ENCODE measurements around the gene CCNI. TPM values are rescaled to one million over a fixed set of nuclear protein-coding genes. Genes with fewer than 3 reads are reported as not detected.

The CCNI gene
- 297 and 368 TPM in 2 replicates for total RNA-seq (2022)
- Bru-seq, nascent RNA: percentile 96 among the genes with signal in this experiment
- percentile 97 among the genes with signal in this experiment for BruChase-seq, experiment 1, labeled RNA remaining after a 6-hour chase
- BruChase-seq, experiment 2, labeled RNA remaining after a 2-hour chase: percentile 96 among the genes with signal in this experiment
- long read RNA-seq, transcript CCNI-201 (7 exons, 2,772 nt): major isoform, 277 of 336 reads
- long read RNA-seq, partial matches to known transcripts: 20 of 336 reads
- long read RNA-seq, other reads (novel, unspliced or antisense): 39 of 336 reads

- ChIA-PET CTCF (interaction anchor here (0.5 to 1.2 kb wide), 5 partner anchors 9 to 436 kb away, joined by 3 to 9 read pairs (median 4); no protein-coding TSS in a partner anchor), POLR2A (interaction anchor here (0.6 to 11.3 kb wide), 22 partner anchors 10 to 928 kb away, joined by 3 to 223 read pairs (median 5); partner anchors contain the start of genes CCNG2 and NUP54)
- Mint-ChIP-seq H3K36me3 (ENCODE audit: insufficient read depth, unreplicated experiment) (peaks cover 11% of the 10 kb centered on the region), H3K27ac (ENCODE audit: low read depth, unreplicated experiment) (no peak within 1 kb of the TSS), H3K27me3 (ENCODE audit: insufficient read depth, unreplicated experiment) (no peaks in the 10 kb centered on the region), H3K4me3 (ENCODE audit: unreplicated experiment) (no peak within 1 kb of the TSS), H3K4me1 (ENCODE audit: insufficient read depth, unreplicated experiment) (peaks cover 13% of the 10 kb centered on the region), H3K9me3 (ENCODE audit: unreplicated experiment) (no peaks in the 10 kb centered on the region)
- DNase-seq (ENCODE audit: unreplicated experiment): peak; percentile 95
- BruUV-seq (replicated peaks): TSS peak; percentile 71
- intact Hi-C loops (cut with micrococcal nuclease): loop anchor here (2.0 kb wide), 1 partner anchor 81 kb away; the partner anchor contains the start of gene CCNG2
- TF ChIP-seq CTCF (IDR thresholded peaks at IDR 0.05; ENCODE audit: unreplicated experiment): no peak
Measured at GRCh38 chr4:77075869-77076799, at the start of gene CCNI. Gene CCNI (minus strand): TSS chr4:77075989. CDS start chr4:77066362, 9,627 bp downstream.

GRCh38 chr4:77124576-77124975 lies 48.8 kb upstream of the CCNI start:
- CTCF ChIA-PET: no interaction called here
- H3K4me1 Mint-ChIP-seq (ENCODE audit: insufficient read depth, unreplicated experiment): no peaks in the 10 kb centered on the region
- no peaks in the 10 kb centered on the region for H3K36me3 Mint-ChIP-seq (ENCODE audit: insufficient read depth, unreplicated experiment)
- TF ChIP-seq CTCF (IDR thresholded peaks at IDR 0.05; ENCODE audit: unreplicated experiment): no peak
- DNase-seq (ENCODE audit: unreplicated experiment): no peak
- H3K9me3 Mint-ChIP-seq (ENCODE audit: unreplicated experiment): no peaks in the 10 kb centered on the region
- POLR2A ChIA-PET: interaction anchor here (1.1 to 2.4 kb wide), 3 partner anchors 23 to 36 kb away, joined by 3 to 7 read pairs (median 3); no protein-coding TSS in a partner anchor
- intact Hi-C loops (cut with micrococcal nuclease): no loop called here
- no peak overlapping the region for H3K27ac Mint-ChIP-seq (ENCODE audit: low read depth, unreplicated experiment)
- BruUV-seq (replicated peaks): no TSS peak
- no peak overlapping the region for H3K4me3 Mint-ChIP-seq (ENCODE audit: unreplicated experiment)
- H3K27me3 Mint-ChIP-seq (ENCODE audit: insufficient read depth, unreplicated experiment): no peaks in the 10 kb centered on the region

- intact Hi-C loops (cut with micrococcal nuclease): no loop called here
- POLR2A ChIA-PET: interaction anchor here (1.1 kb wide), 1 partner anchor 14 kb away, joined by 3 read pairs; no protein-coding TSS in a partner anchor
- no peak for DNase-seq (ENCODE audit: unreplicated experiment)
- Mint-ChIP-seq H3K4me3 (ENCODE audit: unreplicated experiment) (no peak overlapping the region), H3K27me3 (ENCODE audit: insufficient read depth, unreplicated experiment) (no peaks in the 10 kb centered on the region), H3K36me3 (ENCODE audit: insufficient read depth, unreplicated experiment) (no peaks in the 10 kb centered on the region), H3K4me1 (ENCODE audit: insufficient read depth, unreplicated experiment) (no peaks in the 10 kb centered on the region), H3K9me3 (ENCODE audit: unreplicated experiment) (no peaks in the 10 kb centered on the region), H3K27ac (ENCODE audit: low read depth, unreplicated experiment) (no peak overlapping the region)
- CTCF ChIA-PET: interaction anchor here (0.6 to 0.9 kb wide), 3 partner anchors 11 to 34 kb away, joined by 3 to 6 read pairs (median 3); no protein-coding TSS in a partner anchor
- TF ChIP-seq CTCF (IDR thresholded peaks at IDR 0.05; ENCODE audit: unreplicated experiment): no peak
- BruUV-seq (replicated peaks): no TSS peak
Measured at GRCh38 chr4:77123411-77123810, 47.6 kb upstream of the CCNI start.
